ENCODE measurements around the gene CADM4.
"Not testable (repeated sequence)": the region's sequence is repeated elsewhere in the genome, so short reads cannot be mapped to it uniquely, and the experiment has no call there.

The CADM4 gene

DNA sequence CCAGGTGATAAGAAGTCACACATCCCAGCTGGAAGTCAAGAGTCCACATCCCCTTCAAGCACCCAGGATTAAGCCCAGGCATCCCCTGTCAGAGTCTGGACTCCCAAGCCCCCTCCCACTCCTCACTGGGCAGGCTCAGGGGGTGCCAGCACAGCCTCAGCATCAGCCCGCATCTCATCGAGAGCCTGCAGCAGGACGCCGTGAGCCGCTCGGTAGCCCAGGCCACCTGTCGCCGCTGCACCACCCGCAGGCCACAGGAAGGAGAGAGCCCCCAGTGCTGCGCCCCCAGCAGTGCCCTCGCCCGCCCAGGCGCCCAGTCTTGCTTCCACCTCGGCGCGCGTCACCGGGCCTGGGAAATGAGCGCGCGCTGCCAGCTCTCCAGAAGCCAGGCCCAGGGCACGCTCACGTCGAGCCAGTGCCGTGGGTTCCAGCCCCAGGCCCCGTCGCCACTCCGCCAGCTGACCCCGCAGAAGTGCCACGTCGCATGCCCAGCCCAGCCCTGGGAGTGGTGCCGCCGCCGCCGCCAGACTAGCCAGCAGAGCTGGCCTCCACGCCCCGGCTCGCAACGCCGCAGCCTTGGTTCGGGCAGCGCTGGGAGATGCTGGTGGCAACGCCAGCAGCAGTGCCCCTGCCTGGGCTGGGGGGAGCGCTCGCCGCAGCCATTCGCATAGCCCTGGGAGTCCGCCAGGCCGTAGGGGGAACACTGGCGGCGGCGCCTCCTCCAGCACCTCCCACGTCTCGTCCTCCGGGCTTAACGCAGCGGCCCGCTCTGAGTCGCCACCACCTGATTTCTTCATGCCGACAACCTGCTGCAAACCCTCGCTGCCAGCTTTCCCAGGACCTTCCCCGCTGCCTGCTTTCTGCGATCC, 47.5 kb downstream of the CADM4 start:
- in situ Hi-C loops (cut with HindIII; ENCODE audit: low sequenced_read_pairs) = no loop called here

DNA sequence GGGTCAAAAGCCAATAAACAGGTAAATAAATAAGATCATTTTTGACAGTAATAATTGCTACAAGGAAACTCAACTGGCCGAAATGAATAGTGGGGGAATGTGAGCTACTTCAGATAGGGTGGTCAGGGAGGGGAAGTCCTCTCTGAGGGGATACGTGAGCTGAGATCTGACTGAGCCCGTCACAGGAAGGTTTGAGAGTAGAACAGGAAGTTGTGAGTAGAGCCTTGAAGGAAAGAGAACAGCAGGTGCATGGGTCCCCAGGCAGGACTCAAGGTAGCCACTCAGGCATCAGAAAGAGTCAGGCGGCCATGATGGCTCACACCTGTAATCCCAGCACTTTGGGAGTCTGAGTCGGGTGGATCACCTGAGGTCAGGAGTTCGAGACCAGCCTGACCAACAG, 50.0 kb downstream of the CADM4 start:
- in situ Hi-C loops (cut with HindIII; ENCODE audit: low sequenced_read_pairs) = no loop called here

DNA sequence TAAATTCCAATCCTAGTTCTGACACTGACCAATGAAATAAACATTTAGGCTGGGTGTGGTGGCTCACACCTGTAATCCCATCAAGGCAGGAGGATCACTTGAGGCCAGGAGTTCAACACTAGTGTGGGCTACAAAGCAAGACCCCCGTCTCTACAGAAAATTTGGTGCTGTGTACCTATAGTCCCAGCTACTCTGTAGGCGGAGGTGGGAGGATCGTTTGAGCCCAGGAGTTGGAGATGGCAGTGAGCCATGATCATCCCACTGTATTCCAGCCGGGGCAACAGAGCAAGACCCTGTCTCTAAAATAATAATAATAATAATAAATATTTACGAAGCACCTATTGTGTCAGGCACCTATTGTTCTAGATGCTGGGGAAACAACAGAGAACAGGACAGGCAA, 50.4 kb downstream of the CADM4 start:
- in situ Hi-C loops (cut with HindIII; ENCODE audit: low sequenced_read_pairs) = no loop called here

DNA sequence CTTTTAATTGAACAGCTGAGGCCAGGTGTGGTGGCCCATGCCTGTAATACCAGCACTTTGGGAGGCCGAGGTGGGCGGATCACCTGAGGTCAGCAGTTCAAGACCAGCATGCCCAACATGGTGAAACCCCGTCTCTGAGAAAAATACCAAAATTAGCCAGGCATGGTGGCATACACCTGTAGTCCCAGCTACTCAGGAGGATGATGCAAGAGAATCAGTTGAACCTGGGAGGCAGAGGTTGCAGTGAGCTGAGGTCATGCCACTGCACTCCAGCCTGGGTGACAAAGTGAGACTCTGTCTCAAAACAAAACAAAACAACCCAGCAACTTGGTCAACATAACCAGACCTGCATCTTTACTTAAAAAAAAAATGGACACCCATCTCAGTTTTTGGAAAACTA, 52.6 kb downstream of the CADM4 start:
- in situ Hi-C loops (cut with HindIII; ENCODE audit: low sequenced_read_pairs) = not testable (repeated sequence)

DNA sequence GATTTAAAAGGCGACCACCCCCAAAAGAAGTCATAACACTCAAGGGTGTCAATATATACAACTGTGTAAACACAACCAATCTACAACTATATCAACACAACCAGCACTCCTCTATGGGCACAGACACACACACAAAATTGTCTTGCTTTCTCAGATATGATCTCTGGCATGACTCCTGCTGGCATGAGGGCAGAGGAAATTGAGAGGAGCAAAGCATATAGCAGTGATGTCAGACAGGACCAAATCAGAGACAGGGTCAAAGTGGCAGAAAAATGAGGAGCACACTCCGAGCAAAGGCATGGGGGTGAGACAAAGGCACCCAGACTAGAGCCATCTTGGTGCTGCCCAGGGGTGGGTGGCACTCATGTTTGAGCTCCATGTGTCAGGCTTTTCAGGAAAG, 53.3 kb downstream of the CADM4 start:
- in situ Hi-C loops (cut with HindIII; ENCODE audit: low sequenced_read_pairs) = no loop called here

DNA sequence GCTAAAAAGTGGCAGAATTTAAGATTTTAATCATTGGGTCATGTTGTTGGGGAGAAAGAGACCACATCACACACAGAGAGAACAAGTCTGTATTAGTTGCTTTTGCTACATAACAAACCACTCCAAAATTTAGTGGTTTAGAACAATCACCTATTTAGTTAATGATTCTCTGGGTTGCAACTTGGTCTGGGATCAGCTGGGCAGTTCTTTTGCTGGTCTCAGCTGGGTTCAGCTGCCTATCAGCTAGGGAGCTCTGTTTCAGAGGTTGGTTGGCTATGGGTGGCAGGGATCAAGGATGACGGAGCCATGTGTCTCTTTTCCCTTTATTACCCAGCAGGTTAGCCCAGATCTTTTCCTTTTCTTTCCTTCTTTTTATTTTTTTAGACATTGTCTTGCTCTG, 55.2 kb downstream of the CADM4 start:
- in situ Hi-C loops (cut with HindIII; ENCODE audit: low sequenced_read_pairs) = no loop called here

DNA sequence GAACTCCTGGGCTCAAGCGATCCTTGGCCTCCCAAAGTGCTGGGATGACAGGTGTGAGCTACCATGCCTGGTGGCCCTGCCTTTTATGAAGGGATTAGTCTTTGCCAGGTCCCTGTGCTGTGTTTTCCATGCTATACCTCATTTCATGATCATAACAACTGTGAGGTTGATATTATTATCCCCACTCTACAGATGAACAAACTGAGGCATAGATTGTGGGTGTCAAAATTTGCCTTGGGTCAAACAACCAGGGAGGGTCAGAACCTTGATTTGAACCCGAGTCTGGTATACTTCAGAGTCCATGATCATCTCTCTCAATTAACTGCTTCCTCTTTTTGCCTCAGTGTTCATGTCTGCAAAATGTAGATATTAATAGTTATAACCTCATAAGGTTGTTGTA, 57.2 kb downstream of the CADM4 start:
- in situ Hi-C loops (cut with HindIII; ENCODE audit: low sequenced_read_pairs) = no loop called here

DNA sequence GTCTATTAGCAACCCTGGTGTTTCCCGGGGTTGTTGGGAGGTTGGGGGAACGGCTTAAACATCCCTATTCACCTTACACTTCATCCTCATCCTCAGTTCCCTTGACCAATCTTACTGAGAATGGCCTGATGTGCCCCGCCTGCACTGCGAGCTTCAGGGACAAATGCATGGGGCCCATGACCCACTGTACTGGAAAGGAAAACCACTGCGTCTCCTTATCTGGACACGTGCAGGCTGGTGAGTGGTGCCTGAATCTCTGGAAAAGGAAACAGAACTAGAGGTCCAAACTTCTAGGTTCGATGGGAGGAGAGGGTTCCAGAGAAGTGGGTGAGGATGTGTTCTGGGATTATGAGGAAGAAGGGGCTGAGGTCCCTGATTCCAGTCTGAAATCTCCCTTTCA, 58.2 kb downstream of the CADM4 start:
- in situ Hi-C loops (cut with HindIII; ENCODE audit: low sequenced_read_pairs) = no loop called here

DNA sequence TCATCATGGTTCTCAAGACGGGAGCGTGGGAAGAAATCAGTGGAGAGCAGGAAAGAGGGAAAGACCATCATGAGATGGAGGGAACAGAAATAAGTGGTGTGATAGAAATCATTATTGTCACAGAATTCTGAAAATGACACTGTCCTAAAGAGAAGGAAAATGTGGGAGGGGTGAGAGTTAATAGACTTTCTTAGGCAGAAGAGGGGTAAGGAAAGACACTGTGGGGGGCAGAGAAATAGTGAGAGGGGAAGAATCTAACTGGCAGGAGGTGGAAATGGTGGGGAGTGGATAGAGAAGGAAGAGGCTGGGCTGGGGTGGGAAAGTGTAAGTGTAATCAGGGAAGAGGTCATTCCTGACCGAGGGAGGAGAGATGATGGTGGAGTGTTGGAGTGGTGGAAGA, 60.9 kb downstream of the CADM4 start:
- in situ Hi-C loops (cut with HindIII; ENCODE audit: low sequenced_read_pairs) = loop anchor here (5.0 kb wide), 1 partner anchor 41 kb away; no protein-coding TSS in a partner anchor

DNA sequence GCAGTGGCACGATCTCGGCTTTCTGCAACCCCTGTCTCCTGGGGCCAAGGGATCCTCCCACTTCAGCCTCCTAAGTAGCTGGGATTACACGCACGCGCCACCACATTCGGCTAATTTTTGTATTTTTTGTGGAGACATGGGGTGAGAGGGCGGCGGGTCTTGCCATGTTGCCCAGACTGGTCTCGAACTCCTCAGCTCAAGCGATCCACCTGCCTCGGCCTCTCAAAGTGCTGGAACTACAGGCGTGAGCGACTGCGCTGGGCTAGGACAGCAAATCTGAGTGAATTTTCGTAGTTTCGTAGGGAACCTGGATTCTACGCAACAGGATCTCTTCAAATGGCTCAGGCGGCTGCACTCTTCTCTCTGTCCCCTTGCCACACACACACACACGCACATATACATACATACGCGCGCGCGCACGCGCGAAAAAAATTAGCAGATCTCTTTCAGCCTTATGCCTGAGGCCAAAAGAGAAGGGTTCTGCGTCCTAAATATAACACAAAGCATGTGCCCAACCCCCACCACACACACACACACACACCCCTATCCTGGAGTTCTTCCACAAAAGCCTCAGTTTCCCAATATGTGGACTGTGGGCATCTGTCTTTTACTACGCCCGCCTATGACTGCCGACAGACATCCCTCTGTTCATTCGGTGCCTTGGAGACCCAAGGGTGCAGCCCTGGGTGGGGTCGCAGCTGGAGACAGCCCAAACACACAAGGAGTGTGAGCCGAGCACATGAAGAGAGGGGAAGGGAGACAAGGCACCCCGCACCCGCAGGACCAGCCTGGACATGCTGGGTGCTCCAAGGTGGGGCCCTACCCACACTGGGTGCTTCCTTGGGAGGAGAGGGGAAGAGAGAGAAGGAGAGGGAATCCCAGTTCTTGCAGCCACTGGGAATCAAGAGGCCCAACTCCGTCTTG, 63.4 kb downstream of the CADM4 start:
- in situ Hi-C loops (cut with HindIII; ENCODE audit: low sequenced_read_pairs) = loop anchor here (5.0 kb wide), 1 partner anchor 39 kb away; no protein-coding TSS in a partner anchor

DNA sequence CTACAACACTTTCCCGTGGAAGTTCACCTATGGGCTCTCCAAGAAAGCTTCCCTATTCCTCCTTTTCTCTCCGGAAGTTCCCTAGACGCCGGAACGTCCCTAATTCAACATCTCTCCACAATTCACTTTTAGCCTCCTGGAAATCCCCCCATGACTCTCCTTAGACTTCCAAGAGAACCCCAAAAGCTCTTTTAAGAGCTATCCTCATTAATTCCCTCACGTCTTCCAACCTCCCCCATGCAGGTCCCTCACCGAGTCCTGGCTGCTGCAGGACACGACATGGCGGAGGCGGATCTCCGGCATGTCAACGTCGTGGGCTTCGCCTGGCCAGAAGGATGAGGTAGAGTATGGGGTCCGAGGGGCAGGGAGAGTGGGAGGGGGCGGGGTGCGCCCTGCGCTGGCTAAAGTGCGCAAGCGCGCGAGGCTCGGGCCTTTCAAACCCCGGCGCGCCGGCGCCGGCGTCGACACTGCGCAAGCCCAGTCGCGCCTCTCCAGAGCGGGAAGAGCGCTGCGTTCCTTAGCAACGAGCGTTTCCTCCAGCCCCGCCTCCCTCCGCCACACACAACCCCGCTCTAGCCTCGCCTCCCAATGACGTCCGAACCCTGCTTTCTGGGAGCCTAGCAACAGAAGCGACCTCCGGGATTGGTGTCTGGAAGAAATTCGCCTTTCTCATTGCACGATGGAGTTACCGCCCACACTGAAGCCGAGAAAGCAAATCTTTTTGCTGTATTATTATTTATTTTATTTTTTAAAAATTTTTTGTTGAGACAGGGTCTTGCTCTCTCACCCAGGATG, 64.3 kb downstream of the CADM4 start, which contains the start of the genes PINLYP and XRCC1:
PINLYP (plus strand) TSS at position 646 of the 795 bp plus-strand sequence. CDS start 1,391 bp downstream, outside the sequence.
XRCC1 (minus strand) TSS at position 372 of the 795 bp plus-strand sequence; CDS start at position 303, 69 bp downstream.
- in situ Hi-C loops (cut with HindIII; ENCODE audit: low sequenced_read_pairs) = loop anchor here (5.0 kb wide), 1 partner anchor 38 kb away; no protein-coding TSS in a partner anchor

DNA sequence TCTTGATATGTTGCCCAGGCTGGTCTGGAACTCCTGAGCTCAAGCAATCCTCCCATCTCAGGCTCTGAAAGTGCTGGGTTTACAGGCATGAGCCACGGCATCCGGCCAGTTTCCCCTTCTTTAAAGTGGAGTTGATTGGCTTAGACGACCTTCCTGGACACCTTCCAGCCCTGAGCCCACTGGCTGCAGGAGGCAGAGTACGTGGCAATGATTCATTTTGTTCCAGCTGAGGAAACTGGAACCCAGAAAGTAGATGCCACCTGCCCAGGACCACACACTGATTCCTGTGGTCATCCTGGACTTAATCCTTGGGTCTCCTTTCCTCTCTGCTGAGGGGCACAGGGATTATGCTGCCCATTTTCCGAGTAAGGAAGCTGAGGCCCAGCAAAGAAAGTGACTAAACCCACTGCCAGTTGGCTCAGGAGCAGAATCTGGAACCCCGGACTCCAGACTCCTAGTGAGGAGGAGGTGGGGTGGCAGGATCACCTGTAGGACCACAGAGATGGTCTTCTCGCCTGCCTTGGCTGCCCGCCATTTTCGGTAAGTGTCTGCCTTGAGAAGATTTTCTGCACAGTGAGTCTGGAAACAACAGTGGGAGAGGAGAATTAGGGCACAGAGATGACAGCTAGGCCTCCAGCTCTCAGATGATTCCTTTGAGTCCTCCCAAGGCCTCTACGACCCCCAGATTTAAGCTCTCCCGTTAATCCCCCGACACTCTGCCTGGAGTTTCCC, 65.1 kb downstream of the CADM4 start:
- in situ Hi-C loops (cut with HindIII; ENCODE audit: low sequenced_read_pairs) = loop anchor here (5.0 kb wide), 1 partner anchor 37 kb away; no protein-coding TSS in a partner anchor

Measured in endothelial cell of hepatic sinusoid (primary cell).